ENCODE data around the gene NPAS3.

The NPAS3 gene

DNA sequence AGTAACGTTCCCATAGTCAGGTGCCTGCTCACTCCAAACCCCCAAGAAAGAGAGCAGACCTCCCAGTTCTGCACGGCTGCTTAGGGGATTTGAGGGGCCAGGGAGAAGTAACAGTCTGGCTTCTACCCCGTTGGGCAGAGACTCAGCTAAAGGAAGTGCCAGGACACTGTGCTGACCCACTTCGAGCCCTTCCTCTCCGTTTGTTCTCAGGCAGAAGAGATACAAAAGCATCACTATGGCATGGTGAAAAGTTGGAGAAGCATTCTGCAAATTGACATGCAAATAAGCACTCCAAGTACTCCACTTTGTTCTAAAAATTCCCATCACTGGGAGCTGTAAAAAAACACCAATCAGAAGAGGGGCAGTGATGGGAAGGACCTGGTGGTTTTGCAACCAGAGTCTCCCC is 773.1 kb downstream of the NPAS3 start:
- no peak for DNase-seq (ENCODE audit: low read depth in 2 of 2)

DNA sequence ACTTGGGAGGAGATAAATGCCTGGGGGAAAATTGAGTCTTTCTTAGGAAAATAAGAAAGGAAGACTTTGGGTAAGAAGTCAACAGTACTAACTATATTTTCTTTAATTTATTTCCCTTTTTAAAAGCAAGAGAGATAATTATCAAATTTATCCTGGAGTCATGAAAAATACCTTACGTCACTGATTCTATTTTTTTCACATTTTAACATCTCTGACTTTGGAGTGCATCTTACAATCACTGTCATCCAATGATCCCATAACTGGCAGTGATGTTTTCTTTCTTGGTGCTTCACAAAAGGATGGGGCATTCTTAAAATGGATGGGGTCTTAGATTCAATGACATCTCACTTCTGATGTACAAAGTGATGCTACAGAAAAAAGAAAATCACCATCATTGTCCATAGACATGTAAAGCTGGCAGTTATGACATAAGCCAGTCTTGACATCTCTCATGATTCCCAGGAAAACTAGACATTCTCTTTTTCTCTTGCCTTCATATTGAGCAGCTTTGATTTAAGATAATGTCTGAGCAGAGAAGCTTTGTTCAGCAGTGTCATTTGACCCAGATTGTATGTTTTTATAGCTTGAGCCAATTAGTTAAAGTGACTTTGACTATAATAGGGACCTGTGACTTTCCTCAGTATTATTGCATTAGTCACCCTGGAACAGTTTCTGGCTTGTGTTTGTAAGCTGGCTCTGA is 776.0 kb downstream of the NPAS3 start:
- DNase-seq (ENCODE audit: low read depth in 2 of 2), result no peak

DNA sequence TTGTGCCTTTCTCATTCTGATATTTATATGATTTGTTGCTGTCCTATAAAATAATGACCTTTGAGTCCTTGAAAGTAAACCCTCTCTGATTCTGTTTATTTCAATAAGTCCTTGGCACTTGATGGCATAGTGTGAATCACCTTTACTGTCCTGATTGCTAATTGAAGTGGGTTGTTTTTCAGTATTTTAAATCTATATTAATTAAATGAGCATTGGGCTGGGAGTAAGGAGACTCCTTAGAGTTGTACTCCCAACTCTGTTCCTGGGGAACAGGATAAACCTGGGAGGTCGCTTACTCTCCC is 776.5 kb downstream of the NPAS3 start:
- DNase-seq (ENCODE audit: low read depth in 2 of 2), result no peak

DNA sequence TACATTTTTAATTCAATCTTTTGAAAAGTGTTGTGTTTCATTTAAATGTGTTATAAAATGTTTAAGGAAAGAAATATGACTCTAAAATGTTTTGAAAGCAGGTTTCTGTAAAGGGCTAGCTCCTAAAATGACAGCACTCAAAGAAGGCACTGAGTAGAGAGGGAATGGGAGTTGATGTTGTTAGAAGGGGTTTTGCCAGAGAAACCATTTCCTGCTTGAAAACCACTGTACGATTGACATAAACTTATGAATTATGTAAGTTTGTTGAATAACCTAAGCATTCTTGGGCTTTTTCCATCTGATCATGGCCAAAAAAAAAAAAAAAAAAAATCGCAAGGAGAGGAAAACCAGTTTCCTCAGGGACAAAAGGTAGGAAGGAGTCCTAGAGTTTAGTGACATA is 778.2 kb downstream of the NPAS3 start:
- no peak for DNase-seq (ENCODE audit: low read depth in 2 of 2)

DNA sequence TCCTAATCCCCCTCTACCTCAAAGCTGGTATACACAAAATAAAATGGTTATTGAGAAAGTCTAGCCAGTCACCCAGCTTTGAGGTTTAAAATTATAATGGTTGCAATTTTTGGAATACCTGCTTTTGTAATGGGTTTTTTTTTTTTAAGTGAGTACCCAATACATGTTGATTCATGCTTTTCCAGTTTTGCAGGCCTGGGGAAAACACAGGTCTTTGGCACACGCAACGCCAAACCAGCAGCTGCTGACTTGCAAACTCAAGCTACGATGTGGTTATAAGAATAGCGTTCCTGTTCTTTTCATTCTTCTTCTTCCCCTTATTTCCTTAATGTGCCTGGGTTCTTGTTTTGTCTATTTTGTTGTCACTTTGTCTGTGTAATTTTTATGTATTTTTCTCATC is 779.2 kb downstream of the NPAS3 start:
- no peak for DNase-seq (ENCODE audit: low read depth in 2 of 2)

DNA sequence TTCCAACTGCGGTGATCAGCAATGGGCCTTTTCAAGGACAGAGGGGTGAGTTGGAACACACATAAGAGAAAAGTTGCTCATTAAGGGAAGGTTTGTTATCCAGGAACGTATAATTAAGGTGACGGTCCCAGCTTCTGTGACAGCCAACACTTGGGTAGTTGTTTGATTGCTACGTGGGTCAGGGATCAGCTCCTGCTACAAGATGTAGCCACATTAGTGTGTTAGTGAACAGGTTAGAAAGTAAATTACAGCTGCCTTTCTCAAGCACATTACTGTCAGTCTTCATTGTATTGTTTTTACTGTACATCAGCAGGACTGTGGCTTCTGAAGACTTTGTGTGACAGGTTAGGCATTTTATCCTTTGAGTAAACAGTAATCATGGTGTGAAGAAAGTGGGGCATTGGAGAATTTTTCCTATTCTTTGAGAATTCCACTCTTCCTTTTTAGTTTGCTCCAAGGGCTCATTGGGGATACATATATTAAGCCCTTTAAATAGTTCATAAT is 781.7 kb downstream of the NPAS3 start:
- DNase-seq (ENCODE audit: low read depth in 2 of 2), result no peak

DNA sequence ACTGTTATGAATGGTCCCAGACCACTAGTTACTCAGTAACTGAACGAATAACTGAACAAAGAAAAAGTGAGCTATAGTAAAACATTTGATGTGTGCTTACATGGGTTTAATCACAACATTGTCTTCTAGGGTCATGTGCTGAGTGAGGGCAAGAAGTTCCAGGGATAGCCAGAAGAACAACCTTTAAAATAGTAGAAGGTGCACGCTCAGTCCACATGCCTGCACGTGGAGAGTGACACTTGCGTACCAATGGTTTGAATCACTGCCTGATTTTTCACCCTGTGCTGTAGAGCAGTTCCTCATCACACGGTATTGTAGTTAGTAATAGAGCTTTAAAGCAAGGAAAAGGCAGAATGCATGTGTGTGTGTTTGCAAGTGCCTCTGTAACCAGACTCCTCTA is 788.0 kb downstream of the NPAS3 start:
- DNase-seq (ENCODE audit: low read depth in 2 of 2), result no peak

DNA sequence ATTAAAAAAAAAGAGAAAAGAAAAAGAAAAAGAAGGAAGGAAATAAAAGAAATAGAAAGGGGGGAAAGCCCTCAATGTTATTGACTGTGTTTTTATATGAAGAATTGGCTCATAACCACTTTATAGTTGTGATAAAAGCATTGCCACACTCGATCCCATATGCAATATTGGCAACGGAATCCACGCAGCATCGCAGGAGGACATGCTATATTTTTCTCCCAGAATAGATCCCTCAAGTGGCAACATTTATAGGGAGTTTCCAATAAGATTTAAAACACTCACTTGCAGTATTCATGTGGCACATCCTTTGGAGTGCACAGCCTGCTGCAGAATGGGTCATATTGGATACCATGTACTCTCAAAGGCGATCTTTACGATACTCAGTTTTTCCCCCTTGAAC is 788.9 kb downstream of the NPAS3 start:
- no peak for DNase-seq (ENCODE audit: low read depth in 2 of 2)

DNA sequence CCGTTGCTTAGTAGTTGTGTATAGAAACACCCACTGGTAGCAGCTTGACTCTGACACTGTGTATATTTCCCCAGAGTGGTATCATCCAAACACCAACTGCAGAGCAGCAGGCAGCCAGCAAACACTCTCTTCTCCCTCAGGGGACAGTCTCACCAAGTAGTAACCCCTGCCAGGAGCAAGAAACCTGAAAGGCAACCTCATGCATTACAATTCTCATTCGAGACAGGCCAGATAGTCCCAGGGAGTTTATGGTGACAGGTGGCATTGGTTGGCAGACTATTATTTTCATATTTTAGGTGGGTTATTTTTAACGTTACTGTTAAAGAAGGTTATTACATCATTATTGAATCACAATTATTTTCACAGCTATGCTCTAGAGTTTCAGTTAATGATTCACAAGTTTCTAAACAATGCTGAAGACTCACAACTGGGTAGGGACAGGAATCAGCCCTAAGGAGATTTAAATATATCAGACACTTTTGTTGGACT is 789.4 kb downstream of the NPAS3 start:
- DNase-seq (ENCODE audit: low read depth in 2 of 2), result no peak

DNA sequence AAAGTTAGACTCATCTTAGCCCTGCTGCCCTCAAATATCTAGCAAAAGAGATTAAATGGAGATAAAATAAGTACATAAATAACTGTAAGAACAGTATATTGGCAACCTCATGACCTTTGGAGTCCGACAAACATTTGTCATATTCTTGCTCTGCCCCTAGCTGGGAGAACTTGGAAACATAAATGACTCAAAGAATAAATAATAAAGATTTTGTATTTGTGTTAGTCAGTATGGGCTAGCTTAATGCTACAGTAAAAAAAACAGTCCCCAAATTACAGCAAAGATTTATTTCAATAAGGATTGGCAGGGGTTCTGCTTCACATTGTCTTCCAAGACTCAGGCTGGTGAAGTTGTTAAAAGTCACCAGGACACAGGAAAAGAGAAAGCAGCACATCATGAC is 791.5 kb downstream of the NPAS3 start:
- DNase-seq (ENCODE audit: low read depth in 2 of 2), result no peak

DNA sequence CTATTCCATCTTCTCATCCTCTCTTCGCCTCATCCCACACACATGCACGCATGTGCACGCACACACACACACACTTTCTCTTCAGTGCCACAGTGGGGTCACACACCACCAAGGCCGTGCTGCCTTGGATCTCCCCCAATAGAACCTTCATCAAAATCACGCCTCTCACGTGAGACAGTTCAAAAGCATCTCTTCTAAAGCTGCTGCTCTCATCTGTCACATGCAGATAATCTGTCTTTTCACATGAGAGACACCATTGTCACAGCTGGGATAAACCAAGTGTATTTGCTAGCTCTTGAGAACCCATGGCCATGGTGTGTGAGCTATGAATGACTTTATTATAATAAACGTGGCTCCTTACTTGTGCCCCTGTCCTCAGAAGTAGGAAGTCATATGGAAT is 793.5 kb downstream of the NPAS3 start:
- no peak for DNase-seq (ENCODE audit: low read depth in 2 of 2)

DNA sequence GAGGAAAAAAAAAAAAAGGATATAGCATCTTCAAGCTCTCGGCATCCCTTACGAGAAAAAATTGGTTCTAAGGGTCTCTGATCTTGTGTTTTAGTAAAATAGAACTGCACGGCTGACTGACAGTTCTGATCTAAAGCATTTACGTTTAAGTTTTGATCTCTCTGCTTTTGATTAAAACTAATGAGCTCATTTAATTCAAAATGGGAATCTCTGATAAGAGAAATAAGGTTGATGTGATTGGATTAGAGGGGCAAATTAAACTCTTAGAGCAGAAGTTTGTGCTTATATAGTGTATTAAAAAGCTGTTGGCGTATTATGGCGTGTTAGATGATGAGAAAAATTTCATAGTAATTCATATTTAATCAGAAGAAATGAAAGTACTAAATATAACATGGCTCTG is 794.6 kb downstream of the NPAS3 start:
- DNase-seq (ENCODE audit: low read depth in 2 of 2), result no peak

DNA sequence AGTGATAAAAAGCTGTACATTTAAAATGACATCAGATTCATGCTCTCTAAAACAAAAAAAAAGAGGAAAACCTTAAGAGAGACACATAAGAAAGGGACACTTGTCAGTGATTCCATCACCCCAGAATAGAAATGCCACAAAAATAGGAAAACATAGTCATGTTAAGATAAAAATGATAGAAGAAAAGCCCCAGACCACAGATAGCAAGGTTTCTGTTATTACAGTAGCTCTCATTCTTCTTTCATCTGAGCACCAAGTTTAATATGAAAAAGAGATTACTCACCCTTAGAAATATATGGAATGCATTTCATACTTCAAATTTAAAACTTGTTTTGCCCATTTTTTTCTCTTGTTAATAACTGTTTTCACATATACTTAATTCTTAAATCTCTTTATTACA is 795.0 kb downstream of the NPAS3 start:
- DNase-seq (ENCODE audit: low read depth in 2 of 2), result no peak

DNA sequence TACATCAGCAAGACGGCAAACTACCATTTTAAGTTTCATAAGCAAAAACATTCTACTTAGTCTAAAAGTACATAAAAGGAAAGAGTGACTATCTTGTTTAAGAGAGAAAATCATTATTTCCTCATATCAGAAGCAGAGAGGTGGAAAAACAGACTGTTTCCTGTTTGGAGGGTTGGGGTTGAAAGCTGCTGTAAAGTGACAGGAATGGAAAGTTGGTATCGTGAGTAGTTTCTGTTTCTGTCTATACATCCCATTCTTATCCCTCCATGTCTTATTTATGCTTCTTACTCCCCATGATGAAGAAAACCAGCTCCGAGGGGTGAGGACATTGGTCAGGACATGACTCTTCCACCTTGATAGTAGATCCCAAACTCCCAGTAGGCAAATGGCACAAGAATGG is 795.7 kb downstream of the NPAS3 start:
- no peak for DNase-seq (ENCODE audit: low read depth in 2 of 2)

DNA sequence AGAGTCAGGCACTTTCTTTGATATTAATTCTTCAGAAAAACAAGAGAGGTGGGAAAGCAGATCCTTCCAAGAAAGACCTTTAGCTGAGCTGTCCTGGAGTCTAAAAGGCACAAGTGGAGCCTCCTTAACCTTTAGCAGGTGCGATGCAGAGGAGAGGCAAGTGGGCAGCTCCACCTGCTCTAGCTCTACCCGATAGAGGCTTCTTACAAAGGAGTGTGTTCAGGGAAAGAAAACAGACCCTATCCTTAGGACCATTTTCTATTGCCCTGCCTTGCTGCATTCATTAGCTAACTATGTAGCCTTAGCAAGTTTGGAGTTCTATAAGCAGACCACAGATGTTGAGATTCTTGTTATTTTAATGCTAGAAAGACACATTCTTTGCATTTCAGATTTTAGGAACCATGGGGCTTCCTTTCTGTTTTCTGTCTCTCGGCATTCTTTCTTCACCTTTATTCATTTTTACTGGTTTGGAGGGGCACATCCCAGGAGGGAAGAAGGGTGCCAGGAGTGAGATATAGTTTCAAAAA is 797.7 kb downstream of the NPAS3 start:
- no peak for DNase-seq (ENCODE audit: low read depth in 2 of 2)

DNA sequence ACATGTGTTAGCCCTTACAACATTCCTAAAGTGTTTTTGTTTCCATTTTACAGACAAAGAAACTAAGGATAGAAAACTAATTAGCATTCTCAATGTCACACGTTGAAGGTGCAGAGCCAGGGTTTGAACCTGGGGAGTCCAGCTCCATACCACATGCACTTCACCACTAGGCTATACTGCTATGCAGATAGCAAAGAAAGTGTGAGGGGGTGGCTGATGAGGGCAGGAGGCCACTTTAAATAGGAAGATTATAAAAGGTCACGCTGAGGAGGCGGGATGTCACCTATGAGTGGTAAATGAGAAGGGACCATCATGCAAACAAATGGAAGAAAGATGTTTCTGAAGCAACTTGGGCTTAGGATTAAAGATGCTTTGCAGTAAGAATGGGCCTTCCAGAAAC is 798.3 kb downstream of the NPAS3 start:
- no peak for DNase-seq (ENCODE audit: low read depth in 2 of 2)

DNA sequence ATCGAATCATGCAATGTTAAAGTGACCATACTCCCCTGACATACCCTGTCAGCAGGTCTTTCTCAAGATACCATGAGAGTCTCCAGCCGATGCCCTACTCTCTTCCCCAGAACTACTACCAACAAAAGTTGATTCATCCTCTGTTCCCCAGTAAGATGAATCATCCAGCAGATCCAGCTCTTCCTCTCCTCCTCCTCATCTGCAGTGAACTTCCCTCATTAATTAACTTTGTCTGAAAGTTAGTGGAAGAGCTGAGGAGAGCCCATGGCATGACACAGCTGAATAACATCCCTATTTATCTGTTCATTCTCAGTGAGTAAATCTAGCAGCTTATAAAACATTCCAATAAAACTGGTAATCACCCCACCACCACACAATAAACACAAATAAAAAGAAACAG is 798.8 kb downstream of the NPAS3 start:
- no peak for DNase-seq (ENCODE audit: low read depth in 2 of 2)

DNA sequence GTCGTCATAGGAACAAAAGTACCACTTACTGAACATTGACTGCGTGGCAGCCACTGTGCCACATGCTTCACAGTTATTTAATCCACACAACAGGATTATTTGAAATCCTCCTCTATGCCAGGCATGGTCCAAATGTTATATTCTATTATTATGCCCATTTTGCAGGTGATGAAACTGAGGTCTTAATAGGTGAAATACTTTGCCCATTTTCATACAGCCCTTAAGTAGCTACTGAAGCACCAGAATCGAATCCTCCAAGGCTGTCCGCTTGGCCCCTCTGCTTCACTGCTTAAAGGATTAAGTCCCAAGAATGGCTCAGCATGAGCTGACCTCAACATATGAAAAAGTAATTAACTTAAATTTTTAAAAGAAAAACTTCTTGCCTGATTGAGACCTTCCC is 799.4 kb downstream of the NPAS3 start:
- DNase-seq (ENCODE audit: low read depth in 2 of 2), result no peak

DNA sequence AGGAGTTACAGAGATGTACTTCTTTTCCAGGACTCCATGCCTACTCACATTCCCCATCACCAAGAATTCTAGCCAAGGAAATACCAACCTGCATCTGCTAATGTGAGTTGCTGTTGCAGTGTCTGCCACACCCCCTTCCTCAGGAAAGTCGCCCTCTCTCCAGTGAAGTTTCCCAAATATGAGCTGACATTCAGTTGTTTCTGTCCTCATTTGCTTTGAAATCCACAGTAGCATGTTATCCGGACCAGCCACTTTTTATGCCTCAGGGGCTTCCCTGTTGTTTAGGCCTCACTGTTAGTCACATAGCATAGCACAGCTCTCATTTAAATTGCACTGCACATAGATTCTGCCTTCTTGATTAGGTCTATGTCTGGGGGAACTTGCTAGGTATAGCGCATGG is 799.8 kb downstream of the NPAS3 start:
- no peak for DNase-seq (ENCODE audit: low read depth in 2 of 2)

DNA sequence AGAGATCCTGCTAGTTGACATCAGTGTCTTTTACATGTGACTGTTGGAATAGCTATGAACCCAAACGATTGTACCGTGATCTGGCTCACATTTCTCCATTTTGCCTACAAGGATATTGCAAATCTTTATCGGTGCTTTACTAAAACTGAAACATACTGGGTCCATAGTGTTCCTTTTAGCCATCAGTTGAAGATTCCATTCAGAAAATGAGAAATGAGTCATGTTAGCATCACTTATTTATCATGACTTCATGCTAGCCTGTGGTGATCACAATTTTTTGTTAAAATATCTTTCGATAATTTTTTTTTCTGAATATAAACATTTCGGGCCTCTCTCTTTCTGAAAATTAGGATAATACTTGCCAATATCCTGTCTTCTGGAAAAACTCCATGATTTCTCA is 801.9 kb downstream of the NPAS3 start:
- DNase-seq (ENCODE audit: low read depth in 2 of 2), result no peak

DNA sequence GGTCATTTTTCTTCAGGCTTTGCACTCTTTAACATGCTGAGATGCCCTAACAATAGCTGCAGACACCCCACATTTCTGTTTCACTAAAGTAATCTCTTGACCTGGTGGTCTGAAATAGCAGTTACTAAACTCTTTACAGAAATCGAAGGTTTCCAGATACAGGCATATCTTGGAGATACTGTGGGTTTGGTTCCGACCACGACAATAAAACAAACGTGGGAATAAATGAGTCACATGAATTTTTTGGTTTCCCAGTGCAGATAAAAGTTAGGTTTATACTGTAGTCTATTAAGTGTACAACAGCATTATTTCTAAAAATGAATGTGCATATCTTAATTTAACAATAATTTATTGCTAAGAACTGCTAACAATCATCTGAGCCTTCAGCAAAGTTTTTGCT is 803.5 kb downstream of the NPAS3 start:
- no peak for DNase-seq (ENCODE audit: low read depth in 2 of 2)

DNA sequence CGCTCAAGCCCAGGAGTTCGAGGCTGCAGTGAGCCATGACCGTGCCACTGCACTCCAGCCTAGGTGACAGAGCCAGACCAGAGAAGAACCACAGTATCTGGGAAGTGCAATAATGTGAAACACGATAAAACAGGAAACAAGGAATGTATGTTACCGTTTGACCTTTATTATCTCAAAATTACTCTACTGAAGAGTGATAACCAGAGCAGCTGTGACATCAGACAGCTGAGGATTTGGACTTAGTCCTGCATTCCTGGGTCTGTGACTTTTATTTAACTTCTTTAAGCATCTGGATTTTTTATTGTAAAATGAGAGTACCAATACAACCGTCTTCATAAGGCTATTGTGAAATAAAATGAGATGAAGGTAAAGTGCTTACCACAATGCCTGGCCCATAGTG is 806.5 kb downstream of the NPAS3 start:
- DNase-seq (ENCODE audit: low read depth in 2 of 2), result no peak

DNA sequence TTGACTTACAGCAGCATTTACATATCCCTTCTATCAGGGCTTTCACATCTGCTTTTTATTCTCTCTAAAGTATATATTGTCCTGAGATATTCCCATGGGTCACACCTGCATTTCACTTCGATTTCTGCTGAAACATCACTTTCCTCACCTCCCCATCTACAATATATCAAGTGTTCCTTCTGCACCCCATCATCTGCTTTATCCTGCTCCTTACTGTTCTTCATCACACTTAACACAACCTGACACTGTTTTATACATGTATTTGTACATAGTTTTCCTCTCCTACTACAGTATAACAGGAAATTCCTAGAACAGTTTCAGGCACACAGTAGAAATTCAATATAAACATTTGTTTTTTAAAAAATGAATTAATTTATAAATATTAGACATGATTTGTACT is 809.1 kb downstream of the NPAS3 start:
- no peak for DNase-seq (ENCODE audit: low read depth in 2 of 2)

DNA sequence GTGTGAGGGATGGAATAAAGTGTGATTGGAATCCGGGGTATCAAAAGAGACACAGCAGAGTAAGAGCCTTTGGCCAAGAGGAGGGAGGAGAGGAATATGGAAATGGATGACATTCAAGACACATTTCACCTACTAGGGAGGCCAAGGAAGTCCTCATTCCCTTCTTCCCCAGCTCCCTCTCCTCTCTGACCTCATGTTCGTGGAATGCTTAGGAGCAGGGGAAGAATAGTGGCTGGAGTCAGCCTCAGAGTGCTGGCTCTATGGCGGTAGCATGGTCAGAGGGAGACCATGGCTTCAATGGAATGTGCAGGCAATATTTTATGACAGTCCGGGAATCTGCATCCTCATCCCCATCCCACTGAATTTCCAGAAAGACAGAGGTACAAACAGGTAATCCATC is 815.6 kb downstream of the NPAS3 start:
- no peak for DNase-seq (ENCODE audit: low read depth in 2 of 2)

Measured in stimulated activated CD4-positive, alpha-beta T cell treated with anti-CD3 and anti-CD28 coated beads, Interleukin-1b, Interleukin-23, amount 100 ng/mL, for 1 hour (primary cell).